K562 (cell line): ENCODE measurements around the gene SCAMP2. TPM values are rescaled to one million over a fixed set of nuclear protein-coding genes. Genes with fewer than 3 reads are reported as not detected.

Source experiments
- ATAC-seq: fragments of 200-7000 bp; cut with Tn5 transposase; 3 replicates; pipeline ENCODE4 v1.9.1; 2020; ENCODE audit warnings: moderate library complexity
- BruUV-seq: library from RNA; stranded (reverse); fragments of 400-500 nt; replicated peaks from 2 replicates; lab custom pipeline; 2021; lab: Mats Ljungman, UMichigan
- CTCF ChIA-PET: fragments of 300-600 bp; formaldehyde crosslinking; extraction: SDS; loops from one replicate; lab custom pipeline; 2021; ENCODE audit warnings: low intra/inter-chr PET ratio; lab: Yijun Ruan, JAX
- POLR2A ChIA-PET: fragments of 300-600, 350-650 bp; sonication (Branson Sonifier 250); formaldehyde crosslinking; extraction: SDS; loops from one replicate; lab custom pipeline; 2021; ENCODE audit warnings: antibody characterized with exemption, inconsistent platforms; lab: Yijun Ruan, JAX
- DNase-seq, 4 experiments: peaks; one replicate each; pipeline versions ENCODE4 v3.0.0 to v3.0.0-alpha.2; 2011 to 2018; ENCODE audit warnings: low spot score in 3 of 4, mixed read lengths in 3 of 4; ENCODE audit errors: extremely low read depth in 1 of 4
- FAIRE-seq: peaks from 2 replicates; lab custom pipeline; 2011; peaks lifted over from hg19 to GRCh38; lab: Jason Lieb, UNC
- H2AFZ ChIP-seq: 2 replicates; pipeline ENCODE4 v1.6.0; 2011; ENCODE audit warnings: low read depth, low read length, control low read depth, inconsistent platforms
- H3K27ac ChIP-seq: fragments of 200-600 bp; 3 replicates; pipeline ENCODE4 v1.8.0; 2011; ENCODE audit warnings: low read depth, mild to moderate bottlenecking, control low read depth, inconsistent platforms, low read length, moderate library complexity, mixed read lengths; ENCODE audit errors: extremely low read depth
- H3K27me3 ChIP-seq, 2 experiments: fragments of 300-600 bp in 1 of 2; 2 replicates in 1 of 2; 3 replicates in 1 of 2; pipeline versions ENCODE4 v1.6.0 to v1.8.0; 2011; ENCODE audit warnings: inconsistent platforms in 2 of 2, low read length in 2 of 2, mild to moderate bottlenecking in 1 of 2, mixed read lengths in 1 of 2, moderate library complexity in 1 of 2; ENCODE audit not compliant: control insufficient read depth in 2 of 2, insufficient read depth in 2 of 2
- H3K36me3 ChIP-seq: fragments of 300-600 bp; 3 replicates; pipeline ENCODE4 v1.8.0; 2011; ENCODE audit warnings: mild to moderate bottlenecking, low read length, inconsistent platforms; ENCODE audit not compliant: control insufficient read depth, insufficient read depth
- H3K4me1 ChIP-seq, 2 experiments: fragments of 200-600 bp in 1 of 2; replicated peaks in 1 of 2; 2 replicates in 1 of 2; 3 replicates in 1 of 2; pipeline versions ENCODE4 v1.5.1 to v1.8.0; 2011; ENCODE audit warnings: inconsistent platforms in 2 of 2, low read length in 2 of 2, mild to moderate bottlenecking in 1 of 2, mixed read lengths in 1 of 2, moderate library complexity in 1 of 2; ENCODE audit not compliant: control insufficient read depth in 2 of 2, insufficient read depth in 2 of 2
- H3K4me2 ChIP-seq: 2 replicates; pipeline ENCODE4 v1.6.1; 2011; ENCODE audit warnings: low read length, control low read depth, inconsistent platforms, mixed read lengths; ENCODE audit not compliant: insufficient read depth
- H3K4me3 ChIP-seq: fragments of 200-600 bp; sonication (generic), shearing (Covaris generic); 2 replicates; pipeline ENCODE4 v1.5.1; 2016; ENCODE audit warnings: control low read depth, inconsistent platforms
- H3K79me2 ChIP-seq: fragments of 200-600 bp; 3 replicates; pipeline ENCODE4 v1.8.0; 2011; ENCODE audit warnings: low read length, inconsistent platforms; ENCODE audit not compliant: control insufficient read depth, insufficient read depth
- H3K9ac ChIP-seq, 2 experiments: 2 replicates each; pipeline versions ENCODE4 v1.6.0 to v1.6.1; 2011; ENCODE audit warnings: low read depth in 2 of 2, low read length in 2 of 2, control low read depth in 1 of 2, inconsistent platforms in 1 of 2, mild to moderate bottlenecking in 1 of 2, mixed read lengths in 1 of 2; ENCODE audit not compliant: insufficient read depth in 1 of 2
- H3K9me1 ChIP-seq: one replicate; pipeline ENCODE4 v1.6.0; 2011; ENCODE audit warnings: inconsistent platforms, mild to moderate bottlenecking, low read length, moderate library complexity; ENCODE audit not compliant: control insufficient read depth, insufficient read depth
- H3K9me3 ChIP-seq: replicated peaks from 2 replicates; pipeline ENCODE4 v1.5.1; 2011; ENCODE audit warnings: low read depth, low read length, inconsistent platforms; ENCODE audit not compliant: control insufficient read depth, insufficient read depth
- H4K20me1 ChIP-seq: replicated peaks from 2 replicates; pipeline ENCODE4 v1.6.1; 2011; ENCODE audit warnings: low read length, inconsistent platforms, mixed read lengths; ENCODE audit not compliant: control insufficient read depth, insufficient read depth
- KDM1A ChIP-seq, 2 experiments: fragments of 450-650 bp; IDR thresholded peaks; 2 replicates each; pipeline ENCODE4 v1.6.1; 2016; ENCODE audit warnings: mild to moderate bottlenecking in 2 of 2
- STAT6 ChIP-seq: sonication (generic); formaldehyde crosslinking; IDR thresholded peaks from 2 replicates; pipeline ENCODE4 v1.8.1; 2023; ENCODE audit warnings: mild to moderate bottlenecking, missing genetic modification reagents
- WGBS: fragments of 100-300 bp; shearing (Covaris generic); methylation state at CpG from one replicate; pipeline ENCODE4 v1.1.6; 2016; ENCODE audit warnings: low coverage, mixed read lengths; ENCODE audit not compliant: insufficient coverage; ENCODE audit errors: missing lambda C conversion rate; 5-methylcytosine and 5-hydroxymethylcytosine counted together
- in situ Hi-C: fragments of 300-500 bp; cut with MboI; formaldehyde crosslinking; loops from 4 replicates; pipeline ENCODE4 v1.15.0; 2018; ENCODE audit warnings: inconsistent platforms, mixed read lengths
- intact Hi-C: fragments of 100-400 bp; cut with micrococcal nuclease; formaldehyde crosslinking; loops from 2 replicates; pipeline ENCODE4 v1.14.2; 2022
- polyA plus RNA-seq, 8 experiments: library from polyadenylated mRNA; depleted of rRNA in 4 of 8; stranded (reverse) in 5 of 8; unstranded in 3 of 8; fragments of >200 nt; fragmentation: Nextera tagmentation in 2 of 8; fragmentation: Illumina TruSeq in 1 of 8; extraction: Ambion mirVana in 2 of 8; extraction: Trizol in 1 of 8; gene quantifications; 2 replicates each; pipeline versions ENCODE4 v1.2.1 to v1.2.3, GENCODE V29; 2011 to 2014; ENCODE audit warnings: inconsistent platforms in 1 of 8, missing spikeins in 1 of 8
- total RNA-seq, 7 experiments: library from RNA; depleted of rRNA in 6 of 7; stranded (reverse); fragments of >200 nt in 6 of 7; fragmentation: Illumina TruSeq in 2 of 7; extraction: Trizol in 2 of 7; gene quantifications; 2 replicates each; pipeline versions ENCODE4 v1.2.1 to v1.2.3, GENCODE V29; 2011 to 2021; ENCODE audit warnings: low replicate concordance in 1 of 7

SCAMP2 gene
- total and polyA plus RNA-seq, 9 of the 15 experiments (the other 6 are each of a cell fraction or from before 2014, with no cell fraction given) = 5.9 to 61.1 (median 20.1) TPM

- H3K27ac ChIP-seq = no peak overlapping the region
- intact Hi-C loops = no loop called here
- H3K9ac ChIP-seq = no peak overlapping the region
- H3K27me3 ChIP-seq = peaks cover 0 to 9% of the 10 kb centered on the region in 2 experiments; a peak in 2 of 5 replicates
- no peaks in the 10 kb centered on the region for H3K9me3 ChIP-seq
- 0 out of 4 replicates have a peak, but pooled peaks have one; percentile 20 to 21 for TF ChIP-seq KDM1A (IDR thresholded peaks at IDR 0.05)
- no peak for TF ChIP-seq STAT6 (CRISPR knock-in tag)
- TF ChIP-seq, all 486 proteins: peak for 1
- H3K9me1 ChIP-seq = no peaks in the 10 kb centered on the region
- DNase-seq (no peak), ATAC-seq (peak; percentile 37; the same call in 2 of the 3 replicates), FAIRE-seq (no peak)
- H3K4me1 ChIP-seq = peaks cover 0 to 7% of the 10 kb centered on the region in 2 experiments; a peak in 2 of 5 replicates
- H3K36me3 ChIP-seq = peaks cover 20% of the 10 kb centered on the region; the same call in 1 of the 3 replicates
- CTCF ChIA-PET = no interaction called here
- no peaks in the 10 kb centered on the region; the same call in 1 of the 2 replicates for H4K20me1 ChIP-seq
- in situ Hi-C loops = no loop called here
- WGBS = 3% methylated on average over 5 of the region's 5 CpGs
- no peak overlapping the region for H2AFZ ChIP-seq
- H3K79me2 ChIP-seq = no peaks in the 10 kb centered on the region
- no peak overlapping the region for H3K4me3 ChIP-seq
- BruUV-seq = no TSS peak
- H3K4me2 ChIP-seq = no peak overlapping the region
- POLR2A ChIA-PET = interaction anchor here (0.5 to 0.6 kb wide), 2 partner anchors 17 to 38 kb away, joined by 3 read pairs; no protein-coding TSS in a partner anchor
These were observed 65.9 kb downstream of the SCAMP2 start for GRCh38 chr15:74807282-74807681.
